Cardiac muscle cell (in vitro differentiated cells and primary cell): Measurements from ENCODE around the gene GRM1. TPM values are rescaled to one million over a fixed set of nuclear protein-coding genes. Genes with fewer than 3 reads are reported as not detected.

Source experiments
- DNase-seq, 2 donors: peaks; one replicate each; pipeline versions ENCODE4 v3.0.0 to v3.0.0-alpha.2; 2010 to 2017; ENCODE audit warnings: low read depth in 1 of 2, low spot score in 1 of 2
- H3K27ac ChIP-seq: fragments of 200-600 bp; sonication (generic); 2 replicates; pipeline ENCODE4 v1.5.1; 2016
- H3K27me3 ChIP-seq: fragments of 200-600 bp; sonication (generic); 2 replicates; pipeline ENCODE4 v1.6.0; 2016; ENCODE audit warnings: control low read depth
- H3K36me3 ChIP-seq: fragments of 200-600 bp; sonication (generic); 2 replicates; pipeline ENCODE4 v1.5.1; 2016; ENCODE audit warnings: control low read depth
- H3K4me1 ChIP-seq: fragments of 200-600 bp; sonication (generic); 2 replicates; pipeline ENCODE4 v1.8.1; 2017; ENCODE audit warnings: low read depth, mild to moderate bottlenecking, mixed run types
- H3K4me3 ChIP-seq: fragments of 200-600 bp; sonication (generic); 2 replicates; pipeline ENCODE4 v1.5.1; 2016; ENCODE audit warnings: mild to moderate bottlenecking
- H3K9me3 ChIP-seq: fragments of 200-600 bp; sonication (generic); 2 replicates; pipeline ENCODE4 v1.5.1; 2017; ENCODE audit warnings: low read depth, mild to moderate bottlenecking, control low read depth
- polyA plus RNA-seq: library from polyadenylated mRNA; unstranded; fragments of >200 nt; fragmentation: Nextera tagmentation; extraction: Ambion mirVana; gene quantifications from 2 replicates; pipeline ENCODE4 v1.2.1, GENCODE V29; 2016
- total RNA-seq: library from RNA; depleted of rRNA; stranded (reverse); fragments of >200 nt; gene quantifications from 2 replicates; pipeline ENCODE4 v1.2.3, GENCODE V29; 2016
- TF ChIP-seq, protein P1 (sequence below): IDR thresholded peaks from 2 replicates; pipeline ENCODE4 v1.5.1; 2012; ENCODE audit warnings: low read depth, mild to moderate bottlenecking, low read length

GRM1 gene
- total and polyA plus RNA-seq, 2 experiments from 2014 or later = 0.54 TPM; not detected in 1

DNA sequence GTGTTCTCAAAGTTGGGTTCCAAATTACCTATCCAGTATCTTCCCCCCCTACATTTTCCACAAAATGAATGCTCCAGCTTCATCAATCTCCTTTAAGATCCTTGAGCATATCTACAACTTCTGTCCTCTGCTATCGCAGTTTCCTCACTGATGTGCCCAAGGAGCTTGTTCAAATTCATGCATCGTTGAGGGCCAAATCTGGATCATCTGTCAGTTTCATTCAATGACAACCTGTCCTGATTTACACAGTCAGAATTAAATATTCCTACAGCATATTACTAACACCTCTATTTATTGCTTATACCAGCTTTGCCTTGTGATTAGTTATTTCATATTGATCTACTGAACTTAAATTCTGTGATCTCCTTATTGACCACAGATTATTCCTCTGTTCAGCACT, 68.7 kb downstream of the GRM1 start:
- no peaks in the 10 kb centered on the region for H3K4me1 ChIP-seq
- no peaks in the 10 kb centered on the region for H3K27me3 ChIP-seq
- TF ChIP-seq, protein P1, sequence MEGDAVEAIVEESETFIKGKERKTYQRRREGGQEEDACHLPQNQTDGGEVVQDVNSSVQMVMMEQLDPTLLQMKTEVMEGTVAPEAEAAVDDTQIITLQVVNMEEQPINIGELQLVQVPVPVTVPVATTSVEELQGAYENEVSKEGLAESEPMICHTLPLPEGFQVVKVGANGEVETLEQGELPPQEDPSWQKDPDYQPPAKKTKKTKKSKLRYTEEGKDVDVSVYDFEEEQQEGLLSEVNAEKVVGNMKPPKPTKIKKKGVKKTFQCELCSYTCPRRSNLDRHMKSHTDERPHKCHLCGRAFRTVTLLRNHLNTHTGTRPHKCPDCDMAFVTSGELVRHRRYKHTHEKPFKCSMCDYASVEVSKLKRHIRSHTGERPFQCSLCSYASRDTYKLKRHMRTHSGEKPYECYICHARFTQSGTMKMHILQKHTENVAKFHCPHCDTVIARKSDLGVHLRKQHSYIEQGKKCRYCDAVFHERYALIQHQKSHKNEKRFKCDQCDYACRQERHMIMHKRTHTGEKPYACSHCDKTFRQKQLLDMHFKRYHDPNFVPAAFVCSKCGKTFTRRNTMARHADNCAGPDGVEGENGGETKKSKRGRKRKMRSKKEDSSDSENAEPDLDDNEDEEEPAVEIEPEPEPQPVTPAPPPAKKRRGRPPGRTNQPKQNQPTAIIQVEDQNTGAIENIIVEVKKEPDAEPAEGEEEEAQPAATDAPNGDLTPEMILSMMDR = no peak
- no peak overlapping the region for H3K27ac ChIP-seq
- H3K4me3 ChIP-seq = no peak overlapping the region
- no peak for DNase-seq
- no peaks in the 10 kb centered on the region for H3K36me3 ChIP-seq
- H3K9me3 ChIP-seq = no peaks in the 10 kb centered on the region

DNA sequence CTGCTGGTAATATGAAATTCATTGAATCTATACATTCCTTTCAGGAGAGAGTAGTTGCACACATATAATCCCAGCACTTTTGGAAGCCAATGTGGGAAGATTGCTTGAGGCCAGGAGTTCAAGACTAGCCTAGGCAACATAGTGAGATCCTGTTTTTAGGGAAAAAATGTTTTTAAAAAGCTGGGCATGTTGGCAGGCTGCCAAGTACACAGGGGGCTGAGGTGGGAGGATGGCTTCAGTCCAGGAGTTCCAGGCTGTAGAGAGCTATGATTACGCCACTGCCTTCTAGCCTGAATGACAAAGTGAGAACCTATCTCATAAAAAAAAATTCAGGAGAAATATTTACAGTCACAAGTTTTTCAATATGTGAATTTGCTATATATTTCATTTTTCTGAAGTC, 71.9 kb downstream of the GRM1 start:
- H3K4me1 ChIP-seq = no peaks in the 10 kb centered on the region
- TF ChIP-seq, protein P1 = no peak
- no peak overlapping the region for H3K27ac ChIP-seq
- H3K36me3 ChIP-seq = no peaks in the 10 kb centered on the region
- H3K4me3 ChIP-seq = no peak overlapping the region
- no peak for DNase-seq
- H3K27me3 ChIP-seq = no peaks in the 10 kb centered on the region
- H3K9me3 ChIP-seq = no peaks in the 10 kb centered on the region

DNA sequence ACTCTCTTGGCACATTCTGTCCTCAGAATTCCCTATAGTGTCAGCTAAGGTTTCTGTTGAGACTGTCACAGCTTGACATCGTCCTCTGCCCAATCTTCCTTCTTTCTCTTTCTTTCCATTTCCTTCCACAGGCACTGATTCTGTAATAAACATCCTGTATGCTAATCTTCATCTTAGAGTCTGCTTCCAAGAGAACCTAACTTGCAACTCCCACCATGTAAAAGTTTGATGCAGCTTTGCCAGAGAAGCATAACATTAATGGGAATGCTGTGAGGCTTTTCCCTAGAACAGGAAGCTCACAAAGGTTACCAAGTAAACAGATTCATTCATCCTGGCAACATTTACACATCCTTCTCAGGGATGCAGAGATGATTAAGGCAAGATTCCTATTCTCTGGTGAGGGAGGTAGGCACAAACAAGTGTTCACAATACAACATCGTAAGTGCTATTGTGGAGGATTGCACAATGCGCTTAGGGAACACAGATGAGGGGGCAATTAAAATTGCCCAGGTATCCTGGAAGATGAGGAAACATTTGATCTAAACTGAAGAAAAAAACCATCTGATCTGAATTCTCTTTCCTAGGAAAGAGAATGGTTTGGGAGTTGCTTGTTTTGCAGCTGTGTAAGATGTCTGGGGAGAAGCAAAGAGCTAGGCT, 74.7 kb downstream of the GRM1 start:
- no peaks in the 10 kb centered on the region for H3K27me3 ChIP-seq
- TF ChIP-seq, protein P1 = no peak
- H3K4me3 ChIP-seq = no peak overlapping the region
- no peak overlapping the region for H3K27ac ChIP-seq
- no peaks in the 10 kb centered on the region for H3K36me3 ChIP-seq
- H3K9me3 ChIP-seq = no peaks in the 10 kb centered on the region
- no peak for DNase-seq
- H3K4me1 ChIP-seq = no peaks in the 10 kb centered on the region

DNA sequence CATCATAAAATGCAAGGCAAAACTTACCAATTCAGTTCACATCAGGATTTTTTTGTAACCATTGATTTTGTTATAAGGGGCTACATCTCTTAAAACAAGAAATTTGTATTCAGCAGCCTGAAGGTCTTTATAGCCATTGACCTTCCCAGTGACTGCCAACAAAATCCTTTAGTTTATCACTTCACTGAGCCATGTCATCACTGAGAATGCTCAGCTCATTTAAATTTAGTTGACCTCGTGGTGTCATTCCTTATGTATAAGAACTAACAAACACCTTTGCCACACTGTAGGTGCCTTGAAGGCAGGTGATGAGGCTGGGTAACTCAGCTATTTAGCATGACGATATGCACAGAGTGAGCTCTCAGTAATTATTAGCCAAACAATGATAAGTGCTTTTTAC, 77.7 kb downstream of the GRM1 start:
- no peaks in the 10 kb centered on the region for H3K4me1 ChIP-seq
- no peak for DNase-seq
- no peaks in the 10 kb centered on the region for H3K9me3 ChIP-seq
- H3K27ac ChIP-seq = no peak overlapping the region
- H3K27me3 ChIP-seq = no peaks in the 10 kb centered on the region
- TF ChIP-seq, protein P1 = no peak
- no peak overlapping the region for H3K4me3 ChIP-seq
- H3K36me3 ChIP-seq = no peaks in the 10 kb centered on the region

DNA sequence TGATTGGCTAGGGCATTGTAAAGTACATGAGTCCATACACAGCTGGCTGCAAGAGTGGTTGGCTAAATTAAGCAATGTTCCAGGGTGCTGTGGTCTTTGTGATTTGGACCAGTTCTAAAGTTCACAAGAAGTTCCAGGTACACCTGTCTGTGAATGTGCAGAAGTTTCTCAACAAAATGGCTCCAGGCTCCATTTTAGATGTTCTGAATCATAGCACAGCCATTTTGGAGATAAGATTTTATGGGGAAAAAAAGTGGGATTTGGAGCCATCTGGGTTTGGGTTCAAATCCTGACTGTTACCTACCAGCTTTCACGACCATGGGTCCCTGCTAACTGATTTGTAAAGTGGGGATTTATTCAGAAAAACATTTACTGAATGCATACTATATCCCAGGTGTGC, 82.1 kb downstream of the GRM1 start:
- H3K27ac ChIP-seq = no peak overlapping the region
- DNase-seq = no peak
- H3K9me3 ChIP-seq = no peaks in the 10 kb centered on the region
- no peaks in the 10 kb centered on the region for H3K27me3 ChIP-seq
- H3K36me3 ChIP-seq = no peaks in the 10 kb centered on the region
- no peak overlapping the region for H3K4me3 ChIP-seq
- TF ChIP-seq, protein P1 = no peak
- H3K4me1 ChIP-seq = no peaks in the 10 kb centered on the region
